OCI-LY7 (cell line): ENCODE results near the gene KCNMB2. TPM values are rescaled to one million over a fixed set of nuclear protein-coding genes. Genes with fewer than 3 reads are reported as not detected.

ENCODE experiments used
- BruUV-seq: library from RNA; stranded (reverse); fragments of 400-500 nt; replicated peaks from 2 replicates; lab custom pipeline; 2021; lab: Mats Ljungman, UMichigan
- CTCF ChIA-PET: fragments of 300-600 bp; sonication (Branson Sonifier 250); formaldehyde crosslinking; loops from one replicate; lab custom pipeline; 2022; ENCODE audit warnings: antibody characterized with exemption; ENCODE audit not compliant: unreplicated experiment; lab: Charles Lee
- POLR2A ChIA-PET: fragments of 300-600 bp; sonication (Branson Sonifier 250); formaldehyde crosslinking; loops from one replicate; lab custom pipeline; 2022; ENCODE audit warnings: antibody characterized with exemption; lab: Charles Lee
- DNase-seq: peaks from one replicate; pipeline ENCODE4 v3.0.0-alpha.2; 2015; ENCODE audit warnings: low spot score
- H2AFZ ChIP-seq: fragments of 200-600 bp; sonication (generic), shearing (Covaris generic); 2 replicates; pipeline ENCODE4 v1.6.1; 2014; ENCODE audit warnings: mild to moderate bottlenecking, antibody characterized with exemption, low read length, moderate library complexity
- H3K27ac ChIP-seq: fragments of 200-600 bp; sonication (generic); 2 replicates; pipeline ENCODE4 v1.5.1; 2014; ENCODE audit warnings: mixed run types, low read depth, mild to moderate bottlenecking, moderate library complexity, low read length, inconsistent platforms; ENCODE audit not compliant: poor library complexity, severe bottlenecking
- H3K36me3 ChIP-seq: fragments of 200-600 bp; sonication (generic); 2 replicates; pipeline ENCODE4 v1.6.1; 2014; ENCODE audit warnings: mild to moderate bottlenecking, antibody characterized with exemption, low read length, moderate library complexity, mixed read lengths; ENCODE audit not compliant: insufficient read depth
- H3K4me1 ChIP-seq: fragments of 200-600 bp; sonication (generic); 2 replicates; pipeline ENCODE4 v1.5.1; 2014; ENCODE audit warnings: mild to moderate bottlenecking, low read length; ENCODE audit not compliant: insufficient read depth, poor library complexity, severe bottlenecking
- H3K4me2 ChIP-seq: fragments of 200-600 bp; sonication (generic); 2 replicates; pipeline ENCODE4 v1.6.1; 2014; ENCODE audit warnings: mild to moderate bottlenecking, low read length
- H3K4me3 ChIP-seq: fragments of 200-600 bp; sonication (generic); 2 replicates; pipeline ENCODE4 v1.5.1; 2014; ENCODE audit warnings: mild to moderate bottlenecking, low read depth, low read length; ENCODE audit not compliant: poor library complexity, severe bottlenecking
- H3K79me2 ChIP-seq: fragments of 200-600 bp; sonication (generic); 2 replicates; pipeline ENCODE4 v1.6.1; 2016; ENCODE audit warnings: low read depth, mild to moderate bottlenecking, low read length, moderate library complexity, mixed read lengths; ENCODE audit not compliant: insufficient read depth
- H3K9me2 ChIP-seq: fragments of 200-600 bp; sonication (generic); 2 replicates; pipeline ENCODE4 v1.6.1; 2016; ENCODE audit warnings: mild to moderate bottlenecking, low read length, mixed read lengths; ENCODE audit not compliant: insufficient read depth
- H3K9me3 ChIP-seq: fragments of 200-600 bp; sonication (generic); 2 replicates; pipeline ENCODE4 v1.6.1; 2014; ENCODE audit warnings: mild to moderate bottlenecking, mixed run types, low read length, mixed read lengths
- H4K20me1 ChIP-seq: fragments of 200-600 bp; sonication (generic); 2 replicates; pipeline ENCODE4 v1.6.1; 2014; ENCODE audit warnings: mild to moderate bottlenecking, antibody characterized with exemption, low read length, moderate library complexity, mixed read lengths; ENCODE audit not compliant: insufficient read depth
- EZH2phosphoT487 ChIP-seq: fragments of 200-600 bp; sonication (generic); IDR thresholded peaks from 2 replicates; pipeline ENCODE4 v1.6.1; 2018; ENCODE audit warnings: low read depth, borderline replicate concordance, mild to moderate bottlenecking, mixed run types, antibody characterized with exemption, low read length, moderate library complexity, mixed read lengths
- intact Hi-C: fragments of 100-400 bp; cut with micrococcal nuclease; formaldehyde crosslinking; loops from one replicate; pipeline ENCODE4 v1.10.0; 2022; ENCODE audit not compliant: unreplicated experiment
- total RNA-seq, 2 experiments: library from RNA; depleted of rRNA in 1 of 2; stranded (reverse); fragments of >200 nt in 1 of 2; shearing (Covaris generic) in 1 of 2; gene quantifications; 2 replicates each; pipeline ENCODE4 v1.2.3, GENCODE V29; 2014 to 2022
- TF ChIP-seq, protein P1 (sequence below): fragments of 200-600 bp; sonication (generic); conservative IDR thresholded peaks from 2 replicates; pipeline ENCODE4 v1.5.1; 2014; ENCODE audit warnings: mild to moderate bottlenecking, antibody characterized with exemption, low read length, moderate library complexity, mixed read lengths

Gene KCNMB2
- total RNA-seq, 2 experiments from 2014 or later: not detected

GRCh38 chr3:178507507-178508442 is 28.5 kb upstream of the KCNMB2 start:
- no peak overlapping the region for H3K4me2 ChIP-seq
- no TSS peak for BruUV-seq

GRCh38 chr3:178508443-178508825 is 27.8 kb upstream of the KCNMB2 start:
- ChIA-PET CTCF (no interaction called here), POLR2A (interaction anchor here (0.5 to 0.7 kb wide), 3 partner anchors 27 to 1517 kb away, joined by 3 to 5 read pairs (median 3); no protein-coding TSS in a partner anchor)
- H3K4me3 ChIP-seq: no peak overlapping the region
- BruUV-seq: no TSS peak
- DNase-seq: no peak
- H4K20me1 ChIP-seq: no peaks in the 10 kb centered on the region
- no peaks in the 10 kb centered on the region for H3K9me3 ChIP-seq
- no peaks in the 10 kb centered on the region for H3K9me2 ChIP-seq
- H3K27ac ChIP-seq: no peak overlapping the region
- intact Hi-C loops: no loop called here
- H3K4me1 ChIP-seq: no peaks in the 10 kb centered on the region
- H3K79me2 ChIP-seq: no peaks in the 10 kb centered on the region
- H3K4me2 ChIP-seq: no peak overlapping the region
- no peak overlapping the region for H2AFZ ChIP-seq
- H3K36me3 ChIP-seq: no peaks in the 10 kb centered on the region
- TF ChIP-seq, protein P1, sequence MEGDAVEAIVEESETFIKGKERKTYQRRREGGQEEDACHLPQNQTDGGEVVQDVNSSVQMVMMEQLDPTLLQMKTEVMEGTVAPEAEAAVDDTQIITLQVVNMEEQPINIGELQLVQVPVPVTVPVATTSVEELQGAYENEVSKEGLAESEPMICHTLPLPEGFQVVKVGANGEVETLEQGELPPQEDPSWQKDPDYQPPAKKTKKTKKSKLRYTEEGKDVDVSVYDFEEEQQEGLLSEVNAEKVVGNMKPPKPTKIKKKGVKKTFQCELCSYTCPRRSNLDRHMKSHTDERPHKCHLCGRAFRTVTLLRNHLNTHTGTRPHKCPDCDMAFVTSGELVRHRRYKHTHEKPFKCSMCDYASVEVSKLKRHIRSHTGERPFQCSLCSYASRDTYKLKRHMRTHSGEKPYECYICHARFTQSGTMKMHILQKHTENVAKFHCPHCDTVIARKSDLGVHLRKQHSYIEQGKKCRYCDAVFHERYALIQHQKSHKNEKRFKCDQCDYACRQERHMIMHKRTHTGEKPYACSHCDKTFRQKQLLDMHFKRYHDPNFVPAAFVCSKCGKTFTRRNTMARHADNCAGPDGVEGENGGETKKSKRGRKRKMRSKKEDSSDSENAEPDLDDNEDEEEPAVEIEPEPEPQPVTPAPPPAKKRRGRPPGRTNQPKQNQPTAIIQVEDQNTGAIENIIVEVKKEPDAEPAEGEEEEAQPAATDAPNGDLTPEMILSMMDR: no peak
- no peak for TF ChIP-seq EZH2phosphoT487

More at GRCh38 chr3:178507507-178508442, 28.5 kb upstream of the KCNMB2 start:
- Histone ChIP-seq H3K27ac (no peak overlapping the region), H3K9me3 (no peaks in the 10 kb centered on the region), H3K4me3 (no peak overlapping the region), H2AFZ (no peak overlapping the region), H3K79me2 (no peaks in the 10 kb centered on the region), H3K36me3 (no peaks in the 10 kb centered on the region), H3K4me1 (no peaks in the 10 kb centered on the region), H4K20me1 (no peaks in the 10 kb centered on the region), H3K9me2 (no peaks in the 10 kb centered on the region)
- TF ChIP-seq, protein P1: no peak
- TF ChIP-seq EZH2phosphoT487: no peak
- CTCF ChIA-PET: no interaction called here
- POLR2A ChIA-PET: interaction anchor here (0.6 to 1.4 kb wide), 7 partner anchors 9 to 784 kb away, joined by 3 to 4 read pairs (median 3); no protein-coding TSS in a partner anchor
- DNase-seq: no peak
- intact Hi-C loops: no loop called here

GRCh38 chr3:178510496-178510895 is 25.7 kb upstream of the KCNMB2 start:
- Histone ChIP-seq H3K36me3 (no peaks in the 10 kb centered on the region), H3K27ac (no peak overlapping the region), H3K4me1 (no peaks in the 10 kb centered on the region), H3K9me3 (no peaks in the 10 kb centered on the region), H3K4me2 (no peak overlapping the region), H4K20me1 (no peaks in the 10 kb centered on the region), H3K79me2 (no peaks in the 10 kb centered on the region), H3K4me3 (no peak overlapping the region), H3K9me2 (no peaks in the 10 kb centered on the region), H2AFZ (no peak overlapping the region)
- ChIA-PET POLR2A (no interaction called here), CTCF (no interaction called here)
- no peak for DNase-seq
- TF ChIP-seq EZH2phosphoT487: no peak
- TF ChIP-seq, protein P1: no peak
- intact Hi-C loops: no loop called here
- BruUV-seq: no TSS peak
